ENCODE data around the gene SPNS3.

GRCh38 chr17:4506892-4507291 is 73.2 kb downstream of the SPNS3 start:
- TF ChIP-seq CTCF (conservative IDR thresholded peaks at IDR 0.05; ENCODE audit: low read depth, low read length) (no peak), POLR2A (IDR thresholded peaks at IDR 0.05; ENCODE audit: low read depth, low read length) (no peak), USF2 (IDR thresholded peaks at IDR 0.05; ENCODE audit: low read depth, low read length) (no peak), BHLHE40 (IDR thresholded peaks at IDR 0.05; ENCODE audit: low read depth, low read length) (no peak), CHD1 (IDR thresholded peaks at IDR 0.05; ENCODE audit: low read depth, low read length) (no peak), CEBPB (IDR thresholded peaks at IDR 0.05; ENCODE audit: low read depth, low read length) (no peak), RCOR1 (IDR thresholded peaks at IDR 0.05; ENCODE audit: insufficient replicate concordance, low read length) (no peak), SMC3 (IDR thresholded peaks at IDR 0.05; ENCODE audit: low read depth, low read length) (no peak), RFX5 (IDR thresholded peaks at IDR 0.05; ENCODE audit: low read depth, low read length) (no peak)

Measured in IMR-90 (cell line).